HG03442 (cell line): ENCODE measurements around the gene BIN1.

Experiments used
- ATAC-seq: cut with Tn5 transposase; IDR thresholded peaks from one replicate; pipeline ENCODE4 v1.9.1; 2021; ENCODE audit warnings: mild to moderate bottlenecking, moderate library complexity; ENCODE audit not compliant: unreplicated experiment

BIN1 gene

DNA sequence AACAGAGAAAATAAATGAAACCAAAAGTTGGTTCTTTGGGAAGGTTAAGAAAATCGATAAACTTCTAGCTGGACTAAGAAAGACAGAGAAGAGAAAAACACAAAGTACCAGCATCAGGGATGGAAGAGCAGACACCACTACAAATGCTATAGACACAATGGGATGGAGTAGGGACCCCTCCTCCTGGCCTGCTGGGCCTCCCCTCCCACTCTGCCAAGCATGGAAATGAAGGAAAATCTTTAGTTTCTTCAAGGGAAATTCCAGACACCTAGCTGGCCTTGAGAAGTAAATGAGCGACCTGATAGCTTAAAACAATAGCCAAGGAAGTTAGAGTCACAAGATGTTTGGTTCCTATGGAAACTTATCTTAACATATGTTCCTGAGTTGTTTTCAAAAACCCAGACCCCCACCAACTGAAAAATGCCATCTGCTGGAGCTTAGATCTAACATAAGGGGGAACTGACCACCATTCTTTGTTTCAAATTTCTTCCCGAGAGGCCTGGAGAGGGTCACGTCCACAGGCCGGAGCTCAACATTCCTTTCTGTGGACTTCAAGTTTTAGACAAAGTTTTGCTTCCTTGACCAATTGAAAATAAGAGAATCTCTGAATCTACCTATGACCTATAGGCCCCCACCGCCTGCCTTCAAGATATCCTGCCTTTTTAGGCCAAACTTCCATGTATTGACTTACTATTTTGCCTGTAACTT, 101.9 kb downstream of the BIN1 start:
- ATAC-seq = no peak

DNA sequence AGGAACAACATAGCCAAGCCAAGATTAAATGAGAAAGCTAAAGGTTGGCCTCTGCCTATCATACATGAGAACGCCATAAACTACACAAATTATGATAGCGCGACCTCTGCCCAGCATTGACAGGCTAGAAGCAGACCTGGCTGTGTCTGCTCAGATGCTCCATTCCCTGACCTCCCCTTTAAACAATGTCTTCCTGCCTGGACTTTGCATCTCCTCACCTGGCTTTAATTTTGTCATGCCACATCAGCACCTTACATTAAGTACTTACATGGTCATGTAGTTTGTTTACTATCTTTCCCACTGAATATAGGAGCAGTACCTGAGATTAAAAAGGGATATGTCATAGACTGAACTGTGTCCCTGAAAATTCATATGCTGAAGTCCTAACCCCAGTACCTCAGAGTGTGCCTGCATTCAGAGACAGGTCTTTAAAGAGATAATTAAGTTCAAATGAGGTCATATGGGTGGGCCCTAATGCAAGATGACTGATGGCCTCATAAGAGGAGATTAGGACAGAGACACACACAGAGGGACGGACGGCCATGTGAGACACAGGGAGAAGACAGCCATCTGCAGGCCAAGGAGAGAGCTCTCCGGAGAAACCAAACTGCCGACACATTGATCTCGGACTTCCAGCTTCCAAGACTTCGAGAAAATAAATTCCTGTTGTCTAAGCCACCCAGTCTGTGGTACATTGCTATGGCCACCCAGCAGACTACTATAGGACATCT, 103.7 kb downstream of the BIN1 start:
- ATAC-seq = no peak

DNA sequence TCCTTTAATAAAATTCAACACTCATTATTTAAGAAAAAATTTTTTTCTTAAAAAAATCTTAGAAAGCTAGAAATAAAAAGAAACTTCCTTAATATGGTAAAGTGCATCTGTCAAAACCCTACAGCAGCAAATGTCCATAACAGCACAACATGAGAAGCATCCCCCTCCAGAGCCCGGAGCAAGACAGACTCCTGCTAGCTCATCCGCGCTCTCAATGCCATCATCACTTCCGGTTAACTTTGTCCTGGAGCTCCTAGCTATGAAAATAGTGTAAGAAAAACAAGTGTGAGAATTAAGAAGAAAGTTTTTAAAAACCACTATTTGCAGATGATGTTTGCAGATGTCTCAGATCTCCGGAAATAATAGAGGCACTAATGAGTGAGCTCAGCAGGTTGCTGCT, 105.2 kb downstream of the BIN1 start:
- no peak for ATAC-seq

DNA sequence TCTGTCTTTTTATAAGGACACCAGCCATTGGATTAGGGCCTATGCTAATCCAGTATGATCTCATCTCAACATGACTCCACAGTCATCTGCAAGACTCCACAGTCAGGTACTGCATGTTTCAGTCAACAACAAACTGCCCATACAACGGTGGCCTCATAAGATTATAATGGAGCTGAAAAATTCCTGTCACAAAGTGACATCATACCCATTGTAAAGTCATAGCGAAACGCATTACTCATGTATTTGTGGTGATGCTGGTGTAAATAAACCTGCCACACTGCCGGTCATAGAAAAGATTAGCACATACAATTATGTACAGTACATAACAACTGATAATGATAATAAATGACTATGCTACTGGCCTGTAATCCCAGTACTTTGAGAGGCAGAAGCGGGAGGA, 106.0 kb downstream of the BIN1 start:
- ATAC-seq = peak; percentile 75

DNA sequence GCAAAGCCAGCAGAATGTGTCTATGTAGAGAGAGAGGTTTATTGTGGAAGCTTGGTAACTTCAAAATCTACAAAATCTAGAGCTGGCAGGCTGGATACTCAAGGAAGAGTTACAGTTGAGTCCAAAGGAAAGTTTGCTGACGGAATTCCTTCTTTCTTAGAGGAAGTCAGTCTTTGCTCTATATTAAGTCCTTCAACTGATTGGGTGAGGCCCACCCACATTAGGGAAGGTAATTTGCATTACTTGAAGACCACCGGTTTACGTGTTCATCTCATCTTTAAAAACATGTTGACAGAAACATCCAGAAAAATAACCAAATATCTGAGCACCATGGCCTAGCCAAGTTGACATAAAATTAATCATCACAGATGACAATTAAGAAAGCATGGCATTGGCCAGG, 106.8 kb downstream of the BIN1 start:
- no peak for ATAC-seq

DNA sequence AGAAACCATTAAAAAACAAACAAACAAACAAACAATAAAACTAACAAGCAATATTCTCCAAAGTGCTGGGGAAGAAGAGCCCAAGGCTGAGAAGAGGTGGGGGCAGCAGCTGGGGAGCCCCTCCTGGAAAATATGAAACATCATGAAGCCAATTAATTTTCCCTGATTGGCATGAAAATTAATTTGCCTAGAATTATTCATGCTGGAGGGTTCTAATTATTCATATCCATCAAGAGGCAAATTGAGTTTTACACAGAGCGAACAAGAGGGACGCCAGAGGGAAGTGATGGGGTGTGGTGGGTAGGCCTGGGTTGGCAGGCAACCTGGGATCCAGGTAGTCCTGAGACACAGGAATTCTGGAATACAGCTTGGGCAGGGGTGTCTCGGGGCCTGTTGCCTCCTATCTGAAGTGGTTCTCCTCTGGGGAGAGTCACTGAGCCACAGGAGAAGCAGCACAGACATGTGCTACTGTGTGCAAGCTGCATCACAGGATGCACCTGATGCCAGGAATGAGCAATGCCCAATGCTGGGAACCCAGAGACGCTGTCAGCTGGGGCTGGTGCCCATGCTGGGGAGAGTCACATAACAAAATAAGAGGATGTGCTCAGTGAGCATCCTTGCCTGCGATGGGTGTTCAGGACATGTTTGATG, 107.7 kb downstream of the BIN1 start:
- ATAC-seq = no peak

DNA sequence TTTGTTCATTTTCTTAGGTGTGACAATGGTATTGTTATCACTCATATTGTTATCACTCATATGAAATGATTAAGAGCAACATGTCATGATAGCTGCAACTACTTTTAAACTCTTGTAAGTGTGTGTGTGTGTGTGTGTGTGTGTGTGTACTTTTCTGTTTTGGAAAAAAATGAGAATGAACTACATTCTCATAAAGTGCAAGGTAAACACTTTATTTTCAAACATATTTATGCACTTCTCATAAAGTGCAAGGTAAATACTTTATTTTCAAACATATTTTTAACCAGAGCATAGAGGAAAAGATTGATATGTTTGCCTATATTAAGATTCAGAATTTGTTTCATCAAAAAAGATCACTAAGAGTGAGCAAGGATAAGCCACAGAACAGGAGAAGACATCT, 108.5 kb downstream of the BIN1 start:
- no peak for ATAC-seq
